GM08714 (cell line): ENCODE data around the gene GDPD5.

Experiments
- H3K4me3 ChIP-seq: fragments of 200-500 bp; sonication (Bioruptor generic); 2 replicates; pipeline ENCODE4 v1.5.1; 2014; ENCODE audit warnings: mild to moderate bottlenecking, low read length, inconsistent platforms
- ZNF274 ChIP-seq: IDR thresholded peaks from 2 replicates; pipeline ENCODE4 v1.6.1; 2012; ENCODE audit warnings: mild to moderate bottlenecking, low read depth, low read length

Gene GDPD5

DNA sequence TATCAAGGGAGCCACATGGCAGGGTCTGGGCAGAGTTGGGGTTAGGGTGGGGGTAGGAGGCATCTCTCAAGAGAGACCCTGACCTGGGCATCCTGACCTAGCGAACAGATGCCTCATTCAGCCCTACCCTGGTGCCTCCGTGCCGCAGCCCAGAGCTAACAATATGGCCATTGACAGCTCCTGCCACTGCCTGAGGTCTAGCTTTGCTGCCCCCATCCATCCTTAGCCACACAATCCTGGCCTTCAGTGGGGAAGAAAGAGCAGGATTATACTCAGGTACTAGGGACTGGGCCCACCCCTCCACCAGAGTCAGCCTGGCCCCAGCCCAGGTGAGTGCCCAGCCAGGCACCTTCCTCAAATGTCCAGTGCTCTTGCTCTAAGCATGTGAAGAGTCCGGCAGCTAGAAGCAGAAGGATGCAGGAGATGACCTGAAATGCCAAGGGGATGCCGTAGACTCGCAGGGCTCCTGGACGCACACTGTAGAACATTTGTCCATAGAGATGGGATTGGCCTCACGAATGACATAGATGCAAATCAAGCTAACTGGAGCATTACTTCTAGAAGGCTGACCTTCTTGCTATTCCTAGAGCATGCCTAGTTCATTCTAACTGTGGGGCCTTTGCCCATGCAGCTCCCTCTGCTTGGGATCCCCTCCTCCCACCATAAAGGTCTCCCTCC, 23.0 kb upstream of the GDPD5 start:
- TF ChIP-seq ZNF274 = no peak
- H3K4me3 ChIP-seq = no peak overlapping the region

DNA sequence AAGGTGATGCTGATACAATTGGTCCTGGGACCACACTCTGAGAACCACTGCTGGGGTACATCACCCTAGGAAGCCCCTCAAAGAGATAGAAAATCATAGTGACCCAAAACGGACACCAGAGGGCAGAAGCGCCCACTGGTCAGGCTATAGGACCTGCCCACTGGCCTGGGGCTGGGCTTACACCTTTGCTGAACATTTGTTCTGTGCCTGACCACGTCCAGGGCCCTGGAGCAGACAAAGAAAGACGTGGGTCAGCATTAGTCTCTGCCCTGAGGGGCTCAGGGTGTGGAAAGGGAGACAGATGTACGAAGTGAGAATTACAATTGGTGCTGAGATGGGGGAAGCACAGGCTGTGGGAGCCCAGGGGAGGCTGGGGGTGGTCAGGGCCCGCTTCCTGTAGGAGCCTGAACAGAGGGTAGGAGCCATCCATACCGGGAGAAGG, 21.9 kb upstream of the GDPD5 start:
- no peak for TF ChIP-seq ZNF274

DNA sequence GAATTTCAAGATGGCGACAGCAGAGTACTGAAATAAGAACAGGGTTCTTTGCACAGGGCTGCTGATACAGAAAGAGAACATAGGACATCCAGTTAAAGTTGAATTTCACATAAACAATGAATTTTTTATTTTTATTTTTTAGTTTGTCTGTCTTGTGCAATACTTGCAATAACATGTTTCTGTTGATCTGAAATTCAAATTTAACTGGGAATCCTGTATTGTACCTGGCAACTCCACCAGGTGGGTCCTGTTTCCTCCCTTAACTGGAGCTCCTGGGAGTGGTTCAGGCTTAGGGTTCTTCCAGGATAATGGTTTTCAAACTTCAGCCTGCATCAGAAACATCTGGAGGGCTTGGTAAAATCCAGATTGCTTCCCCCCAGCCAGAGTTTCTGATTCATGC, 21.4 kb upstream of the GDPD5 start:
- H3K4me3 ChIP-seq = no peak overlapping the region
- TF ChIP-seq ZNF274 = no peak

More for the DNA sequence above, 21.9 kb upstream of the GDPD5 start:
- H3K4me3 ChIP-seq = no peak overlapping the region

DNA sequence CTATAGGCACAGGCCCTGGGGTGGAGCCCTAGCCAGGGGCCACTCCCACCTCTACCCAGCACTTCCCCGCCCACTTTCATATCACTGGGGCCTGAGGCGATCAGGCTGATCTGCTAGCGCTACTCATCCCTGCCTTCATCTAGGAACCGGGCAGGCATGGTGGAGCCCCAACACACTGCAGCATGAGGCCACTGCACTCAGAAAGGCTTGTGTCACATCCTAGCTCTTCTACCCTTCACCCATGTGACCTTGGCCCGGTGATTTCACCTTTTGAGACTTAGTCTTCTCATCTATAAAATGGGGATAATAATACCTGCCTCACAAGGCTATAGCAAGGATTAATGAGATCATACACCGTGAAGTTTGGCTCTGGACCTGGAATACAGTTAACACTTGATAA, 18.1 kb upstream of the GDPD5 start:
- TF ChIP-seq ZNF274 = no peak

DNA sequence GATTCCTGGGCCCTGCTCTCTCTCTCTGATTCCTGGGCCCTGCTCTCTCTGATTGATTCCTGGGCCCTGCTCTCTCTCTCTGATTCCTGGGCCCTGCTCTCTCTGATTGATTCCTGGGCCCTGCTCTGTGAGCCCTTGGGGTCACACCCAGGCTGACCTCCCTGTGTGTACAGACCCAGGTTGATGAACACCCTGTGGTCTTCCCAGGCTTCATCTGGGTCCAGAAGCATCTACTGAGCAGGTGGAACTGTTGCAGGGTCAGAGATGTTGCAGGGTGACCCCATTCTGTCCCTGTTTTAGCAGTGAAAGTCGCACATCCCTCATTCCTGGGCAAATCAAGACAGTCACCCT, 16.3 kb upstream of the GDPD5 start:
- no peak for TF ChIP-seq ZNF274

More for the DNA sequence above, 18.1 kb upstream of the GDPD5 start:
- no peak overlapping the region for H3K4me3 ChIP-seq

DNA sequence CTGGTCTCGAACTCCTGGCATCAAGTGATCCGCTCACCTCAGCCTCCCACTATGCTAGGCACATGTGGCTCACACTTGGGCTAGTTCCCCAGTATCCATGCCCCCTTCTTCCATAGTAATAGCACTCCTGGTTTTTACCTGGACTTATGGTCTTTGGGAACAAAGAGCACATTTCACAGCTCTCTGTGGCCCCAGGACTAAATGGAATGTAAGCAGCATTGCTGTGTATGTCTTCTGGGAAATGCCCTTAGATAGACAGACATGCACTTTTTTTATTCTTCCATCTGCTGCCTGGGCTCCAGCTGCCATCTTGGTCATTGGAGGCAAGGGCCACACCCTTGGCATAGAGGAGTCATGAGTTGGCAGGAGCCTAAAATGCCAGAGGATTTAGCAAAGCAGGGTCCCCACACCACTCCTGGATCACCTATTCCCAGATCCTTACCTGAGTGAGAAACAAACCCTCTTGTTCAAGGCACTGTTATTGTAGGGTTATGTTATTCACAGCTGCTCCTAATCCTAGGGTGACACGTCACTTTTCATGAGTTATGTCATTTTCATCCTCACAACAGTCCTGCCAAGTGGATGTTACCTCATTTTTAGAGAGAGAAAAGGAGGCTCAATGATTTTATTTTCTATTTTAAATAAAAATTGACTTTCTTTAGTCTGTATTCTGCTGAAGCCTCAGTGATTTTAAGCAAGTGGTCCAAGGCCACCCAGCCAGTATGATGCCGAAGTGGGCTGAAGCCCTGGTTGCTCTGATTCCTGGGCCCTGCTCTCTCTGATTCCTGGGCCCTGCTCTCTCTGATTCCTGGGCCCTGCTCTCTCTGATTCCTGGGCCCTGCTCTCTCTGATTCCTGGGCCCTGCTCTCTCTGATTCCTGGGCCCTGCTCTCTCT, 15.7 kb upstream of the GDPD5 start:
- no peak for TF ChIP-seq ZNF274
- H3K4me3 ChIP-seq = no peak overlapping the region

More for the DNA sequence above, 16.3 kb upstream of the GDPD5 start:
- no peak overlapping the region for H3K4me3 ChIP-seq

DNA sequence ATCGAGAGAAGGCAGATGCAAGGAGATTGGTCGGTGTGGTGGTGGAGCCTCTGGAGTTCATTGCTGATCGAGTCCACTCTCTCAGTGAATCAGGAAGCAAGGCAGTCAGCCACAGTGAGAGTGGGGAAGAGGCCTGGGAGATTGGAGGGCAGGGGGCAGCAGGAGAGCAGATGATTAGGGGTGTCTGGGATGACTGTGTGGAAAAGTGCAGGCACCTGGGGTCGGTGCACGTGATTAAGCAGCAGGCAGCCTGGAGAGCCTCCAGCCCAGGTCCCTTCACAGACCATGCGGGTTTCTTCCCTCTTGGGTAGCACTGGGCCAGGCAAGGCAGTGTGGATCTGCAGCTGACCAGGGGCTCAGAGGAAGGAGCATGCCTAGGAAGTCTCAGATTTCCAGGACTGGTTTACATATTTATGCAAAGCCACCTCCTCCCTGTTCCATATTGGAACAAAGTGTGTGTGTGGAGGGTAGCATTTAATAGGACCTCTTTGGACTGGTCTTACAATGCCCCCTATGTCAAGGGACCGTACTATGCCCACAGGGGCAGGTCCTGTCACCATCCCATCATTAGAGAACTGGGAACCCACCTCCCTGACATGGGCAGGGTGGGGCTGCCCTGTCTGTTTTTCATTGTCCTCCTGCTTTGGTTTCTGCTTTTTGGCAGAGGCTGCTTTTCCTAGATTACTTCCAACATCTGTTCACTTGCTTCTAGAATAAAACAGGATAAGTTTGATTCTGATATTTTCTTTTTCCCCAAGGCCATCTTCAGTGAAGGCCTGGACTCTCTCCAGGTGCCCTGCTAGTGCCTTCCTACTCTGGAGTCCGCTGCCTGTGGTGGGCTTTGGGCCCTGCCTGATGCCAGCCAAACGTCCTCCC, 14.0 kb upstream of the GDPD5 start:
- H3K4me3 ChIP-seq = no peak overlapping the region
- TF ChIP-seq ZNF274 = no peak

DNA sequence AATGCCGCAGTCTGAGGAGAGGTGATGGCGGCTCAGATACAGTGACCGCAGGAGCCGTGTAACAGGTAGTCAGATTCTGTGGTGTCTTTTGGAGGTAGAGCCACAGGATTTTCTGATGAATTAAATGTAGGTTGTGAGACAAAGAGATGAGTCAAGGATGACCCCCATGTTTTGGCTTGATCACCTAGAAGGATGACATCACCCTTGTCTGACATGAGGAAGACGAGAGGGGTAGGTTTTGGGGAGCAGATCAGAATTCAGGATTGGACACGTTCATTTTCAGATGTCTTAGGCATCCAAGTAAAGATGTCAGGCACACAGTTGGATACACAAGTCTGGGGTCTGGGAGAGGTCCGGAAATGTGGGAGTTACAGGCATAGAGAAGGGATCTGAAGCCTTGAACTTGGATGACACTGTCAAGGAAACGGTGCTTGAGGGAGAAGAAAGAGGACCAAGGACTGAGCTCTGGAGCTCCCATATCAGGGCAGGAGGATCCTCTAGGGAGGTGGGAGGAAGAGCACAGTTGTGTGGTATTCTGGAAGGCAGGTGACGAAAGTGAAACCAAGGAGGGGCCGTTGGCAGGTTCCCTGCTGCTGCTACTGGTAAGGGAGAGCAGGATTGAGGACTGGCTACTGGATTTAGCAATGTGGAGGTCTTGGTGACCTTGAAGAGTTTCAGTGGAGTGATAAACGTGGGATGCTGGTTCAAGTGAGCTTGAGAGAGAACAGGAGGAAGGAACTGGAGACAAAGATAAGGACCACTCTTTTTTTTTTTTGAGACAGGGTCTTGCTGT, 12.6 kb upstream of the GDPD5 start:
- no peak for TF ChIP-seq ZNF274
- no peak overlapping the region for H3K4me3 ChIP-seq

DNA sequence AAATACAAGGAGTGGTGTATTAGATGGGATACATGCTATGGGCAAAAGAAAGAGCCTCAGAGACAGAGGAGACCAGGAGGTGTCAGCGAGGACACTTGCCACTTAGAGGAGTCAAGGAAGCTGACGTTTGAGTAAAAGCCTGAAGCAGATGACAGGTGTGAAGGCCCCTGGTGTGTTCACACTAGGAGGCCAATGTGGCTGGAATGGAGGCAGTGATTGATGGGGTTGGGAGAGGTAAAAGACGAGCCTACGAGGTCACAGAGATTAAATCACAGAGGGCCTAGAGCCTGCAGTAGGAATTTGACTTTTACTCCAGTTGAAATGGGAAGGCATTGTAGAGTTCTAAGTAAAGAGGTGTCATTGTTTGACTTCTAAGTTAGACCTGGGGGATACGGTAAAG, 12.0 kb upstream of the GDPD5 start:
- TF ChIP-seq ZNF274 = no peak
- no peak overlapping the region for H3K4me3 ChIP-seq

DNA sequence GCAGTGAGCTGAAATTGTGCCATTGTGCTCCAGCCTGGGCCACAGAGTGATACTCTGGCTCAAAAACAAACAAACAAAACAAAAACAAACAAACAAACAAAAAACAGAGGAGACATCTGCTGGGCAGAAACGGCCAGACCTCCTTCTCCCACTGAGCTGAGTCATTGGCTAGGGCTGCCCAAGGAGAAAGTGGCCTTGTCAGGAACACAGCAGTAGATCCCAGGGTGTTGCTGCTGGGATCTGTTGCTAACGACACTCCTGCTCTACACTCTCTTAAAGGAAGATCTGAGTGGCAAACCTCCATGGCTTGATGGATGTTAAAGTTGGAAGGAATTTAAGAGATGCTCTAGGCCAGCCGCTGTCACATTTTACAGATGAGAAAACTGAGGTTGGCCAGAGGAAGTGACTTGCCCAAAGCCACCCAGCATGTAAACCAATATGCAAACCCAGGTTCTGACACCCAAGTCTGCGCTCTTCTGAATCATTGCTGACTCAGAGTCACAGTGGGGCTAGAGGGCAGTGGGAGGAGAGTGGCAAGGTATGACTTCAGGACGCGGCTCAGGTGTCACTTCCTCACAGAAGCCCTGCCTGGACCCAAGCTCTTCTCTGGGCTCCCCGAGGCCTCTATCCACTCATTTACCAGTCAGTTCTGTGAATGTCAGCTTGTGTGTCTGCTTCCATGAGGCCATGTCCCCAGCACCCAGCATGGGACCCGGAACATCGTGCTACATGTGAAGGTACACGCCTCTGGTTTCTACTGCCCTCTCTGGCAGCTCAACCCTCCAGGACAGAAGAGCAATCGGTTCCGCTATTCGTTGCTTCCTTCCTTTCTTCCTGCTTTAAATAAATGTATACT, 11.3 kb upstream of the GDPD5 start:
- no peak overlapping the region for H3K4me3 ChIP-seq
- TF ChIP-seq ZNF274 = no peak

DNA sequence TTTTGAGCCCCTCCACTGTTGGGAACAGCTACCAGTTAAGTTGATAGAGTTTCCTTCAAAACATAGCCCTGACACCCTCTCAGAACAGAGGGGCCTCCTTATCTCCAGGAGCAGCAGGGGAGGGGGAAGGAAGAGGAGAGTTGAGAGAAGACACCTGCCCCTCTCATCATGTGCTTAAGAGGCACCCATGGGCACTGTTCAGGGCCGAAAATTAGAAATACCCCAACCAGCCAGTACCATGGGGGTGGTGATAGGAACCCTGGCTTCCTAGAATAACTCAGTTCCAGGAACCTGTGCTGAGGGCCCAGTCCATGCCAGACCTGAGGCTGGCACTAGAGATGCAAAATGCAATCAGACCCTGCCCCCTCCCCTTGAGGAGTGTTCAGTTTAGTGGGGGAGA, 9.3 kb upstream of the GDPD5 start:
- no peak overlapping the region for H3K4me3 ChIP-seq
- no peak for TF ChIP-seq ZNF274

DNA sequence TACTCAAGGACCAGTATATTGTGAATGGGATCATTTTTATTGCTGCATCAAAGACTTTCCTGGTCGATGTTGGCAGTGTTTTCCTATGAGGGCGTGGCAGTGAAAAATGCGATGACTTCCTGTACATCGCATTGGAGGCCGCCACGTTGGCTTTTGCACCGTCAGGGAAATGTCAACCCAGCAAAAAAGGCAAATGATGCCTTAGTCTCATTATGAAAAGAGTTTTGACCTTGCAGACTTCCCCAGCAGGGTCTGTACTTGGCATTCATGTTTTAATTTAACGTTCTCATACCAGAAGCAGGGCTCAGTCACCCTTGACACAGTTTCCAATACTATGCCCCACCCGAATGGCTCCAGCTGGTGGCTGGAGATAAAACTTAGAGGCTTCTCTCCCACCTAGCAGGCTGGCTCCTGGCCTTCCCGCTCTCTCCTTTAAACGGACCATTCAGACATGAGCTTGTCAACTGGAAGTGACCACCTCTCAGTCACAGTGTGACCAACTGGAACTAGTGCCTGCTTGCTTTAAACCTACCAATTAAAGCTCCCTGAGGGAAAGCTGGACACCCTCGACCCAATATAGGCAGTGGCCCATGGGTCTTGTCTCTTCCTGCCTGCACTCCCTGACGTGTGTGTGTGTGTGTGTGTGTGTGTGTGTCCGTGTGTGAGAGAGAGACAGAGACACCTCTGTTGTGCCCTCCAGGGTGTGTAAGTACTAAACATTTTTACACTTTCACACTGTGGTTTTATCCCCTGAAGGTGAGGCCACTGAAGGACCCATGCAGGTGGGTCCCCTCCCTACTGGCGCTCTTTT, 8.7 kb upstream of the GDPD5 start:
- no peak overlapping the region for H3K4me3 ChIP-seq
- TF ChIP-seq ZNF274 = no peak

DNA sequence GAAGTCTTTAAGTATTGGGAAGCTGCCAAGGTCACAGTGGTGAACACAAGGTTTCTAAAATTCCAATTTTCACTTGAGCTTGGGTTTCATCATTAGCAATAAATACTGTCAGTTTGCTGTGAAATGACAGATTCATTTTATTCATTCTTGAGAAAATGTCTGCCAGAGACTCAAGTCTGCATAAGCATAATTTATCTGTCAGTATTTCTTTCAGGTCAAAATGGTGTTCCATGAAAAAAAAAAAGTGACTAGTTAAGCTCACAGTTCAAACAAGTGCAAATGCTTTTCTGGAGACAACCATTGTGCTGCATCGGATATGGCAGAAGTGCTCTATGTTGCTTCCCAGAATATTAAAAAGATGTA, 8.1 kb upstream of the GDPD5 start:
- TF ChIP-seq ZNF274 = no peak

More for the DNA sequence above, 8.1 kb upstream of the GDPD5 start:
- H3K4me3 ChIP-seq = no peak overlapping the region
